NCI-H2227 treated with DMSO at 0.1 percent for 48 hours (cell line): ENCODE data around the gene THBS3.
A peak's percentile ranks its signal among the peaks of the same experiment; 100 is the strongest.
"Not testable (repeated sequence)": the region's sequence is repeated elsewhere in the genome, so short reads cannot be mapped to it uniquely, and the experiment has no call there.

Experiments used
- DNase-seq: peaks from one replicate; lab custom pipeline; 2025; lab: John Stamatoyannopoulos, UW

THBS3 gene

GRCh38 chr1:155207806-155208540, at the start of gene THBS3:
Gene THBS3, minus strand, starts transcription at chr1:155207897. Its CDS starts 21 bp downstream, at chr1:155207876.
- DNase-seq = peak; percentile 84

DNA sequence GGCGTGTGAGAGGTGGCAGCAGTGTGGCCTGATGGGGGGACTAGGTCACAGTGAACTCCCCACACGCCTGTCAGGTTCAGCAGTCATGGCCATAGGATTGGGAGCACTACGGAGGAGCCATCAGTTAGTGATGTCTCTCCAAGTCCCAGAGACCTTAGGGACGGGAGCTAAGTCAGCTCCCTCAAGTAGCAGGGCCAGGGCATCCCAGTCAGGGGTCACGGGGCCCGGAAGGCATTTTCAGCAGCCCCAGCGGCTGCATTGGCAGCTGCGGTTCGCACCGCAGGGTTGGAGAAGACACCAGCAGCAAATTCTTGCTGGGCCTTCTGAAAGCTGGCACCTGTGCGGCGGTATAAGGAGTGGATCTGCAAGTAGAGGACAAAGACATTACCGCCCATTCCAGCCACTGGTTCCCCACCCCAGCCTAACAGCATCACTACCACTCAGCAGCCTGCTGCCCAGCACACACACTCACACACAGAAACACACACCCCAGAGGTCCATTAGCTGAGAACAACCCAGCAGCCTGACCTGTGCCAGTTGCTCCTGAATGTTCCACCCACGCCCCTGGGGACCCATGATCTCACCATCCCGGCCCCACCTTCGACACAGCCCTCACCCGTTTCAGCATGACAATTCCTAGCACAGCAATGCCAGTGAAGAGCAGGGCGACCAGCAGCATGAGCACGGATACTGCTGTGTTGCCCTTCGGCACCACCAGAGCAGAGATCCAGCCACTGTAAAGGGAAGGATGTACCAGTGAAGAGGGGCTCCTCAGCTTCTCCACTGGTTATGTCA, 48.6 kb upstream of the THBS3 start:
- DNase-seq = no peak

- peak; percentile 85 for DNase-seq
Observed at GRCh38 chr1:155255243-155256007, 47.7 kb upstream of the THBS3 start, which contains the start of gene ENTREP3. Gene ENTREP3, minus strand, starts transcription at chr1:155255483. Its CDS starts 606 bp downstream, at chr1:155254877.

GRCh38 chr1:155254714-155255242, 47.1 kb upstream of the THBS3 start:
- no peak for DNase-seq

GRCh38 chr1:155254228-155254713, 46.6 kb upstream of the THBS3 start:
- no peak for DNase-seq

DNA sequence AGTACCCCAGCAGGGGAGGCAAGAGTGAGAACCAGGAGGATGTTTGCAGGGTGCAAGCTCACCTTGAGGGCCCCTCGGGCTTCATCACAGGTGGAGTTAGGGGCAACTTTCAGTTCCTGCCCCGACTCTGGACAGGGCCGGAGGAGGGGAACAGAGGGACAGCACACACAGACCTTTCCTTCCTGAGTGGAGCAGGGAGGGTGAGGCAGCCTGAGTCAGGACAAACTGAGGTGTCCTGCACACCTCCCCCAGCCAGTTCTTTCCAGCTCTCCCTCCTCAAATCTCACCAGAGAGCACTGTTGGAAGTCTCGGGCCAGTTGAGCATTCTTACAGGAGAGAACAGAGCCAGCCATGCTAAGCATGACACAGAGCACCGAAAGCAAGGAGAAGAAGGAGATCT, 46.1 kb upstream of the THBS3 start:
- no peak for DNase-seq

- DNase-seq = peak; percentile 6
Observed at GRCh38 chr1:155253208-155253607, 45.5 kb upstream of the THBS3 start.

GRCh38 chr1:155251566-155251965, 43.9 kb upstream of the THBS3 start:
- no peak for DNase-seq

- DNase-seq = peak; percentile 93
Observed at GRCh38 chr1:155250633-155251449, 43.1 kb upstream of the THBS3 start.

GRCh38 chr1:155250246-155250632, 42.5 kb upstream of the THBS3 start:
- DNase-seq = no peak

DNA sequence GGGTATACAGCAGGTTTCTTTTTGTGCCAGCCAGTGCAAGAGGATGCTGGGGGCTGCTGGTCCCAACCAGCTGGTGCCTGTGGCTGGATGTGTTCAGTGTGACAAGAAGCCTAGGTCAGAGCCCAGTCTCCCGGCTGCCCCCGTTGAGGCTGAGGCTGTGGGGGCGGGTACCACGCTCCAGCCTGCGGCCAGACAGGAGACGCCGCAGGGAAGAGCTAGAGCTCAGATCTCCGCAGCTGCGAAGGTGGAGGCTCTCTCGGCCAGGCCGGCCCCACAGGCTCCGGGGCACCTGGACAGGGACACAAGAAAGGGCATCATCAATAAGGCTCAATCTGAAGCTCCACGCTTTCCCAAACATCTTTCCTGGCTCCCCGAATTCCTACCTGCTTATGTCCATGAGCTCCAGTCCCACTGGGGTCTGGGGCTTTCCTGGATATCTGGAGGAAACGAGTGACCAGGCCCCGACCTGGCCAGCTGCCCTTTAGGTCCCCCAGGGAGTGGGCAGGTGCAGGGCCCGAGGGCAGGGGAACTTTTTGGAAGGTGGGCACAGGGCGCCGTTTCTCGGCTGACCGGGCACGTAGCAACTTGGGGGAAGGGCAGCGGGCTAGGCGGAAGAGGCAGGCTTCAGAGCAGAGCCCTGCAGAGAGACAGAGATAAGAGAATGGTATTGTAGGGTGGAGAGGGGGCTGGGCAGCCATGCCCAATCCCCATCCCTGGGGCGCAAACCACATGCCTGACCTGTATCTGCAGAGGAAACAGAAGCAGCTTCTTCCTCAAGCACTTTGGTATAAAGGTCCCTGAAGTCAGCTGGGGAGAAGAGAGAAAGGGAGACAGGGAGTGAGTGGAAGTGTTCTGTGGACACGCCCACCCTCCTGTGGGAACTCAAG, 40.2 kb upstream of the THBS3 start:
- no peak for DNase-seq

GRCh38 chr1:155246796-155247195, 39.1 kb upstream of the THBS3 start:
- not testable (repeated sequence) for DNase-seq

GRCh38 chr1:155245163-155245524, 37.4 kb upstream of the THBS3 start:
- DNase-seq = no peak

DNA sequence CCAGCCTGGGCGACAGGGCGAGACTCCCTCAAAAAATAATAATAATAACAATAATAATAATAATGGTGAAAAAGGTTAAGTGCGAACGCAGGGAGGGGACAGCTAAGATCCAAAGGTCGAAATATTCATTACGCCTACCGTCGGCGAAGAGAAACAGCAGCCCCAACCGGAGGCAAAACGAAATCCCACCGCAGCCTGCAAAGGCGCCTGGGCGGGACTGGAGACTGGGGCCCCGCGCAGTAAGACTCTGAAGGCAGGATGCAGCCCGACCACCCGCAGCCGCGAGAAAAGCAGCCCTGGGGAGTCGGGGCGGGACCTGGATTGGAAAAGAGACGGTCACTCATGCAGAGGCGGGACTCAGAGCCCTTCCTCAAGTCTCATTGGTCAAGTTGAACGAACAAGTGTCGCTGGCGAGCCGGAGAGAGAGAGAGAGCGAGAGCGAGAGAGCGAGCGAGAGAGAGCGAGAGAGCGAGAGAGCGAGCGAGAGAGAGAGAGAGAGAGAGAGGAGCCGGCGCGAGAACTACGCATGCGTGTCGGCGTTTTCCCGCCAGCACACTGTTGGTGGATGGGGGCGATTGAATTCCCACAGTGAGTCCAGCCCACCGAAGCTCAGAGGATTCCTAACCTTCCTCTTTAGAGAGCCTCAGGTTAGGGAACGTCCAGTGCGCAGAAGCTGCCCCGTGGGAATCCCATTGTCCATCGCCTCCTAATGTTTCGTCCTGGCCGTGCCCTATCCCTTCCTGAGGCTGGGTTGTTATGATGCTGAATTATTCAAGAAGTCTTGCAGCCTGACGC, 36.9 kb upstream of the THBS3 start:
- DNase-seq = peak; percentile 97

DNA sequence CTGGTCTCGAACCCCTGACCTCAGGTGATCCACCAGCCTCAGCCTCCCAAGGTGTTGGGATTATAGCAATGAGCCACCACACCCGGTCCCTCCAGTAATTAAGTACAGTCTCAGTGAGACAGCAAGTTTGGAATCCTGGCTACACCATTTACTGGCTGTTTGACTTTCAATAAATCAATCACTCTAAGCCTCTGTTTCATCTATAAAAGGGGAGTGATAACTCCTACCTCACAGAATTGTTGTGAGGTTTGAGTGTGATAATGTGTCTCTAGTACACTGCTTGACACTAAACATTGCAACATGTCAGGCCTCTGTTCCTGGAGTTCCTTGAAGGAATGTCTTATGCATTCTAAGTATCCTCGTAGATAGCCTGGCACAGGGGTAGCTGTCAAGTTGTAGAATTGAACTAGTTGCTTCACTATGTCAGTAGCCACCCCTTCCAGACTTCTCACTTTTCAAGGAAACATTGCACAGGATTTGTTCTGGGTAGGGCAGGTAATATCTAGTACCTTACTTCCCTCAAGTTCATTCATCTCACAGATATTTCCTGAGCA, 35.2 kb upstream of the THBS3 start:
- no peak for DNase-seq

DNA sequence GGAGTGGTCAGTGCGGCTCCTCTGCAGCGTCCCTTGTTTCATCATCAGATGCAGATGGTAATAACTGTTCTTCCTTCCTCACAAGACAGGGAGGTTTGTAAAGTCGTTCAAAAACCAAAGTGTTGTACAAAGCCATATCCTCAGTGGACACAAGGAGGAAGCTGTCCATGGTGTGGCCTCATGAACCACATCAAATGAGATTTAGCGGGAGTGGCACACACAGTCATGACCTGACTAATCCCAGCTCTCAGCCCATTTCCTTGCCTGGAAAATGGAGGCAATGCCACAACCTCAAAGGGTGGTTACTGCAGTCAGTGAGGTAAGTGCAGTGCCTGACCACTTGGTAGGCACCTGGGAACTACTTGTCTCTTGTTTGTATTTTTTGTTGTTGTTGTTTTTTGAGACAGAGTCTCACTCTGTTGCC, 34.2 kb upstream of the THBS3 start:
- DNase-seq = no peak

DNA sequence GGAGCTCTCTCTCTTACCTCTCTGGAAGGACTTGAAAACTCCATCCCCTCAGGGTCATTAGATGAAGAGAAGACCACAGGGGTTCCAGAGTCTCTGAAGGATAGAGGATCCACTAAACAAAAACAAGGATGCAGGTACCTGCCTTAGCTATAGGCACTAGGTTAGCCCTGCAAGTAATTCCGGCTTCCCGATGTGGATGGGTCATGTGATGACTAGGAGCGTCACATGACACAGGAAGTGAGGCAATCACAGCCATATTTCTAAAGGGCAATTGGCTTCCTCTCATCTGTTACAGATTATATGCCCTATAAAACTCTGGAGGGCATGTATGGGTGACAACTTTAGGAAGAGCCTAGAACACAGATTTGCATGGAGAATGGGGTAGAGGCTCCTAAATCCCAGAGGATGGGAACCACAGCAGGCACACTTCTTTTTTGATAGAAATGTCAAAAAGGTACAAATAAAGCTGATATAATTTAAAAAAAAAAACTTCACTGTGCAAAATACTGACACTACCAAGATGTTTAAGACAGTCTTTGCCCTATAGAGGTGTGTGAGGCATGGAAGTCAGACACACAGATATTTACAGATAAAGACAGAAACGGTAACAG, 33.5 kb upstream of the THBS3 start:
- peak; percentile 76 for DNase-seq

- no peak for DNase-seq
Observed at GRCh38 chr1:155236451-155236850, 28.8 kb upstream of the THBS3 start.

DNA sequence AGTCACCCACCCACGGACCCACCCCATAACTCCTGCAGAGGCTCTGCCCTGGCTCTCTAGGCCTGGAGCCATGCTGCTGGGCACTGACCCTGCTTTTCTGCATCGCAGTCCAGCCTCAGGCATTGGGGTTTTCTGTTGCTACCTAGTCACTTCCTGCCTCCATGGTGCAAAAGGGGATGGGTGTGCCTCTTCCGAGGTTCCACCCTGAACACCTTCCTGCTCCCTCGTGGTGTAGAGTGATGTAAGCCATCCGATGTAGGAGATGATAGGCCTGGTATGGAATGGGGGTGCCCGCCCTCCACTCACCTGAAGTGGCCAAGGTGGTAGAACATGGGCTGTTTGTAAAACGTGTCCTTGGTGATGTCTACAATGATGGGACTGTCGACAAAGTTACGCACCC, 27.7 kb upstream of the THBS3 start:
- not testable (repeated sequence) for DNase-seq
